CD4-positive, alpha-beta T cell treated with Interleukin-21 for 1 hour (primary cell): ENCODE results near the gene PSMB5.

ENCODE experiments used
- DNase-seq: peaks from one replicate; pipeline ENCODE4 v3.0.0-alpha.2; 2020

Gene PSMB5

GRCh38 chr14:23034498-23035302, at the start of gene PSMB5:
PSMB5 (minus strand) TSS chr14:23034900; CDS start chr14:23034881, 19 bp downstream.
- DNase-seq, result peak; percentile 94

GRCh38 chr14:23080474-23080873, 45.8 kb upstream of the PSMB5 start:
- DNase-seq, result no peak

DNA sequence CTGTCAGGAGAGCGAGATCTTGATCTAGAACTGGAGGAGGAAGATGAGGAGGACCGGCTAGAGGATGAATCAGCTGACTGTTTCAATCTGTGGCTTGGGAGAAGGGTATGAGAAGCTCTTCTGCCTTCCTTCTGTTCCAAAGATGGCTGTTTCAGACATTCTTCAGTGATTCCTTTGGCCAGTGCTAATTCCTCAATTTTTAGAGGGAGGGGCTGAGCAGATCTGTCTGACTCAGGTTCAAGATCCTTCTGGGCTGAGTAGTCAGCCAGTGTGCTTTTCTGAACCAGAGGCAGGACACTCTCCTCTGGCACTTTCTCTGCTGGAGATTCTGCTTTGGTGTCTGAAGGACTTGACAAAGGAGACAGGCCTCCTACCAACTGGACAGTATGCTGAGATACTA, 45.0 kb upstream of the PSMB5 start:
- no peak for DNase-seq

GRCh38 chr14:23078692-23079116, 44.0 kb upstream of the PSMB5 start:
- DNase-seq, result no peak

DNA sequence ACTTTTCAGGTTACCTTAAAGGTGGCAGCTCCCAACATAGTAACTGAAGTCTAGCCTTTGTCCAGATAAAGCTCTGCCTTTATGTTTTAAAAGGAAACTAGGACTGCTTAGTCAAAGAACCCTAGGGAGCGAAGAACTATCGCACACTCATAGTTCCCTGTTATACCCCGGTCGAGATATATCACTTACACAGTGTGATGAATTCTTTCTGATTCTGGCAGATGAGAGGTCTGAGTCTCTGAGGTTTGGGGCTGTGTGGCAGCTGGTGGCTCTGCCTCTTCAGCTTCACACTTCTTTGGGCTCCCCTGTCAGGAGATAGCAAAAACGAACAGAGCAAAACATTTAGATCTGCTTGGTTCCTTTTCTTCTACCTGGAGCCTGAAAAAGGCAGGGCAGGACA, 43.3 kb upstream of the PSMB5 start:
- no peak for DNase-seq

GRCh38 chr14:23076785-23077408, 42.2 kb upstream of the PSMB5 start:
- DNase-seq, result peak; percentile 55

DNA sequence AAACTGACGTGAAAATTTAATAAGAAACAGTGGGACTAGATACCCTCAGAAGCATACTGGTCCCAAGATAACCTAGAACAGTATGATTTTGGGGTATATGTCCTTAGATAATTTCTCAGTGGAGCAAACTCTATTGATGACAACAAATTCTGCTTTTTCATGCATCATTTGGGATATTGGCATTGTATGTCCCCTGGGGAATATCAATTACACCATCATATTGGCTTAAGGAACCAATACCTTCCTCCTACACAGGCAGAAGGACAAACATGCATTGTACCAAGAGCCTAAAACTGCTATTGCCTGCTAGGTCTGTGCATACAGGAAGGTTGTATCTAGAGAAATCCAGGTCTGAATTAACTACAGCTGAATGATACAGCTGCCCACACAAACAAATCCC, 40.2 kb upstream of the PSMB5 start:
- no peak for DNase-seq

- no peak for DNase-seq
These were observed 37.3 kb upstream of the PSMB5 start for GRCh38 chr14:23071921-23072539.

DNA sequence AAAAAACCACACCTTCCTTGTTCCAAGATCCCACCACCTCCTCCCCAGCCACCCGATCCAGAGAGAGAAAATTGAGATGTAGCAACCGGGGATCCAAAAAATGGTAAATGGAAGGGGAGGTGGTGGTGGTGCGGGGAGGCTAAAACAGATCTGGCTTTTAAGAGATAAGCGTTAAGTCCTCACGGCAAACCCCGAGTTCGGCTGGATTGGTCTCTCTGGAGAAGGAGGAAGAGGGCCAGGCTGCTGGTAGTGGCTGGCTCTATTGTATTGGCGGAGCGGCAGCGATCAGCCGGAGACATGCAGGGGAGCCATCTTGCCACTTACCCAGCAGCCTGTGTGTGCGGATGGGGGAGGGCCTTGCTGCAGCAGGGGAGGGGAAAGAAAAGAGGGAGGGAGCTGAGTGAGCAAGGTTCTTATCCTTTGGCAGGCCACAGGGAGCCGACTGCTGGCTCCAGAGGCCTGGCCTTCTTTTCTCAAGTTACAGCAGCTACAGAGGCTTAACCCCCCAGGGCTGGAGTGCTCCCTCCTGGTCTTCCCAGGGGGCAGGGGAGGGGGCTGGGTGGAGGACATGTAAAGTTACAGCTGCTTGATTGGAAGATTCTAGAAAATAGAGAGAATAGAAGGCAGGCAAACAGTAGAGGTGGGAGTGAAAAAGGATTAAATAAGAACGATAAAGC, 36.7 kb upstream of the PSMB5 start:
- DNase-seq, result peak; percentile 82

- no peak for DNase-seq
These were observed 35.8 kb upstream of the PSMB5 start for GRCh38 chr14:23070262-23071129.

- no peak for DNase-seq
These were observed 34.7 kb upstream of the PSMB5 start for GRCh38 chr14:23069413-23069806.

GRCh38 chr14:23068789-23069412, 34.2 kb upstream of the PSMB5 start:
- peak; percentile 86 for DNase-seq

DNA sequence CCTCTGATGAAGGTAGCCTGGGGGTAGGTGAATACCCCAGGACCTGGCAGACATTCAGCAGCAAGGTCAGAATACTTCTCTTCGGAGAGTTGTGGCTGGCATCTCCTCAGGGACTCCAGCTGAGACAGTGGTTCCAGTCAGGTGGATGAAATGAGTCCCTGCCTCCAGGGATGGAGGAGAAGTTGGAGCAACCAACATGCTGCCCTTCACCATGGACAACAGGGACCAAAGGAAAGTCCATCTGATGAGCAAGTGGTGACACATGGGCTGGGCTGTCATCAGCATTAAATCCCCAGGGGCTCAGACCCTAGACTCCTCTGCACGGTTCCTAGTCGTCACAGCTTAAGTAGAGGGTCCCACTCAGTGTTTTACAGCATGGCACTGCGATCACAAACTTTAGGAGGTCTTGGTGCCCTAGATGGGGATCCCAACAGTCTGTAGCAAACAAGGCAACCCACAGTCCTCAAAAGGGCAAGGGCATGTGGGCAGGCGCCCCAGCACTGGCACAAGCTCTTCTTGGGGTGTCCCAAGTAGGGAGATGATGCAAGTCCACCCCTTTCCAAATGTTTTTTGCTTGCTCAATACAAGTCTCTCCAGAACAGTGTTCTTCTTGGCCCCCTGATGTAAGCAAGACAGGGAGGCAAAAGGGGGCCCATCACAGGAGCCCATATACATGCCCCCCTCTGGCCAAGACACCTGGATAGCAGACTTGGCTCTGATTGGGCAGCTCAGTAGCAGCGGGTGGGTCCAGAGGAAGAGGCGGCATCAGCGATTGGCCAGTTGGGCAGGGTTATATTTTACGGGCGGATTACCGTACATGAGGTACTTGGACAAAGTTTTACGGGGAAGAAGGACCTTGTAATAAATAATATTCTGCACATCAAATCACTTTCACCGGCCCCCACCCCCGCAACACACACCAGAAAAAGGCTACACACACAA, 33.4 kb upstream of the PSMB5 start:
- DNase-seq, result no peak

DNA sequence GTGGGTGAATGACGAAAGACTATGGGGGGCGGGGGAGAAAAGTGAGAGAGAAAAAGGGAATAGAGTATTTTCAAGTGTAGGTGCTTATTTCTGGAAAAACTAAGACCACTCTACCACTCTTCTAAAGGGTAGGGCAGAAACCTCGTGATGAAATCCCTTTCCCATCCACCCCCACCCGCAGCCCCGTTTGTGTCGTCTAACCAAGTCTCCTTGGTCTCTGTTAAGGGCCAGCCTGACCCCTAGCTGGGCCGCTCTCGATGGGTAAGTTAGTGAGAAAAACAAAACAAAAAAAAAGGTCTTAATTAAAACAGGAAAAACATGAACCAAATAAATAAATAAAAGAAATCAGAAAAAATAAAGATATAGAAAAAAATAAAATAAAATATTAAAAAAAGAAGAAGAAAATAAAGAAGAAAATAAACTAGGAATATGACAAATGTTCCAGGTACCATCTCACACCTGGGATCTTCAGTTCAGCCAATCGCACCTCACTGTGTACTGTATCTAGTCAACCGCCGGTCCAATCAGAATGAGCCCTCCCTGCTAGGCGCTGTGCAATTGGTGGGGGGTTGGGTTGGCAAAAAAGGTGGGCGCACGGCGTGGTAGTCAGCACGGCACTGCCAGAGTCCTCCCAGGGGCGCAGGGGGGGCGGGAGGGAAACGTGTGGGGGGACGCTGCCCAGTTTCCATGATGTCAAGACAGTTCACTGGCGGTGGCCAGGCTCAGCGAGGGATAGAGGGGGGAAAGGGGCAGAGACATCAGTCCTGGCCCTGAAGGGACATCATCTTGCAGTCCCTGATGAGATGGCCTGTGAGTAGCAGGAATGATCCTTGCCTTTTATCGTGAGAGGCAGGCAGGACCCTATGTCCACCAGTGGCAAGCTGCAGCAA, 32.4 kb upstream of the PSMB5 start:
- DNase-seq, result no peak

DNA sequence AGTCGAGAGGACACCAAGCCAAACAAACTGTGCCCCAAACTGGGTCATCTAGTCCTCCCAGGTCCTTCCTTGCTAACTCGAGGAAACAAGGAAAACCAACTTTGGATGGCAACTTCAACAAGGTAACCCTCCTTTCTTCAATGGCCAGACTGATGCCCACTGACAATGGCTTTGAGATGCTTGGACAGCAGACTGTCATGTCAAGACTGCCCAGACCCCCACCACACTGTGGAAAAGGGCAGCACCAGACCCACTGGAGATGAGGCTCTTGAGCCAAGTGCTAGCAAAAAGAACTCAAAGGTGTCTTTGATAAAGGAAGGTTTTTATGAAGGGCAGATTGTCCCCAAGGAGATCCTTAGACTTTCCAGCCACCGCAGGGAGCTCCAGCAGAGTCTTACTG, 31.7 kb upstream of the PSMB5 start:
- no peak for DNase-seq

GRCh38 chr14:23063601-23064000, 28.9 kb upstream of the PSMB5 start:
- DNase-seq, result no peak

GRCh38 chr14:23062002-23062401, 27.3 kb upstream of the PSMB5 start:
- no peak for DNase-seq

DNA sequence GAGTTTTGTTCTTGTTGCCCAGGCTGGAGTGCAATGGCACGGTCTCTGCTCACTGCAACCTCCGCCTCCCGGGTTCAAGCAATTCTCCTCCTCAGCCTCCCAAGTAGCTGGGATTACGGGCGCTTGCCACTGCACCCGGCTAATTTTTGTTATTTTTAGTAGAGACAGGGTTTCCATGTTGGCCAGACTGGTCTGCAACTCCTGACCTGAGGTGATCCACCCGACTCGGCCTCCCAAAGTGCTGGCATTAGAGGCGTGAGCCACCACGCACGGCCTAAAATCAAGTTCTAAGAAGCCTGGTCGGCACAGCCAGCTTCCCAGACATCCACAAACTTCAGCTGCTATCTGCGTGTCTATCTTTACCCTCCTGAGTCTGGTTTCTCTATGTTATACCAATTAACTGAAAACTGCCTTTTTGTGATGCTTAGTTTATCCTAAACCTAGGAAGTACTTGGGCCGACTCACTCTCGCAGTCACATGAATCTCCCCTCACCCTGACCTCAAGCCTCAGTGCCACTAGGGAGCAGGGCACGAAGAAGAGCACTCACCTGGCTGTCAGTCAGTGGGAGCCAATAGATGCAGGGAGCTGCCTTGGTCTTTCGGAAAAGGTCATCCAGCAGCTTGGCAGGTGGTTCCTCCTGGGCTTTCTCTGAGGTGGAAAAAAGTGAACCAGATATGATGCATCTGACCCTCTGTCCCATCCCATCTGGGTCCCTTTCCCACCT, 26.0 kb upstream of the PSMB5 start:
- no peak for DNase-seq
